HG02981 (cell line): ENCODE data around the gene ART4.
A peak's percentile ranks its signal among the peaks of the same experiment; 100 is the strongest.

Experiments
- ATAC-seq: cut with Tn5 transposase; IDR thresholded peaks from one replicate; pipeline ENCODE4 v1.9.1; 2021; ENCODE audit warnings: mild to moderate bottlenecking, moderate library complexity; ENCODE audit not compliant: unreplicated experiment

The ART4 gene

GRCh38 chr12:14853961-14854360, 10.6 kb upstream of the ART4 start:
- ATAC-seq, result no peak

- ATAC-seq, result no peak
These were observed 9.6 kb upstream of the ART4 start for GRCh38 chr12:14852880-14853279.

GRCh38 chr12:14850929-14851663, 7.8 kb upstream of the ART4 start:
- peak; percentile 60 for ATAC-seq

GRCh38 chr12:14849661-14850060, 6.3 kb upstream of the ART4 start:
- no peak for ATAC-seq

GRCh38 chr12:14846876-14847580, 3.7 kb upstream of the ART4 start:
- no peak for ATAC-seq

GRCh38 chr12:14846042-14846587, 2.8 kb upstream of the ART4 start:
- ATAC-seq, result no peak

GRCh38 chr12:14845350-14845750, 2.0 kb upstream of the ART4 start:
- ATAC-seq, result no peak

- no peak for ATAC-seq
These were observed 1.1 kb upstream of the ART4 start for GRCh38 chr12:14844401-14844800.

- no peak for ATAC-seq
These were observed 1.0 kb downstream of the ART4 start for GRCh38 chr12:14842315-14842714.

GRCh38 chr12:14841761-14842160, 1.6 kb downstream of the ART4 start:
- no peak for ATAC-seq

GRCh38 chr12:14840616-14841015, 2.7 kb downstream of the ART4 start:
- ATAC-seq, result no peak

GRCh38 chr12:14839262-14839661, 4.1 kb downstream of the ART4 start:
- no peak for ATAC-seq

GRCh38 chr12:14836336-14837210, 6.8 kb downstream of the ART4 start:
- no peak for ATAC-seq

GRCh38 chr12:14834509-14834908, 8.8 kb downstream of the ART4 start:
- ATAC-seq, result no peak

- ATAC-seq, result no peak
These were observed 9.4 kb downstream of the ART4 start for GRCh38 chr12:14833952-14834351.

GRCh38 chr12:14833336-14833735, 10.0 kb downstream of the ART4 start:
- no peak for ATAC-seq

GRCh38 chr12:14828892-14829291, 14.4 kb downstream of the ART4 start:
- no peak for ATAC-seq

- ATAC-seq, result no peak
These were observed 16.3 kb downstream of the ART4 start for GRCh38 chr12:14827043-14827442.

- ATAC-seq, result no peak
These were observed 16.8 kb downstream of the ART4 start for GRCh38 chr12:14826491-14826890.

- ATAC-seq, result no peak
These were observed 18.1 kb downstream of the ART4 start for GRCh38 chr12:14825256-14825655.

- ATAC-seq, result no peak
These were observed 19.2 kb downstream of the ART4 start for GRCh38 chr12:14824012-14824634.
